ENCODE results near the gene MPHOSPH10.
"Not testable (repeated sequence)": the region's sequence is repeated elsewhere in the genome, so short reads cannot be mapped to it uniquely, and the experiment has no call there.

Gene MPHOSPH10

GRCh38 chr2:71183306-71184115, 53.1 kb downstream of the MPHOSPH10 start:
- H3K27me3 Mint-ChIP-seq; H3K27ac Mint-ChIP-seq; H3K9me3 Mint-ChIP-seq; H3K36me3 Mint-ChIP-seq (ENCODE audit: low read depth); H3K4me1 Mint-ChIP-seq (ENCODE audit: low read depth); DNase-seq; H3K4me3 Mint-ChIP-seq: not testable (repeated sequence)

GRCh38 chr2:71186973-71187372, 56.5 kb downstream of the MPHOSPH10 start:
- no peaks in the 10 kb centered on the region for H3K27me3 Mint-ChIP-seq

GRCh38 chr2:71187589-71187988, 57.2 kb downstream of the MPHOSPH10 start:
- Mint-ChIP-seq H3K9me3 (no peaks in the 10 kb centered on the region), H3K4me1 (ENCODE audit: low read depth) (peaks cover 3% of the 10 kb centered on the region), H3K36me3 (ENCODE audit: low read depth) (peaks cover 4% of the 10 kb centered on the region), H3K27me3 (no peaks in the 10 kb centered on the region), H3K4me3 (no peak overlapping the region), H3K27ac (no peak overlapping the region)
- DNase-seq = no peak

More at GRCh38 chr2:71186973-71187372, 56.5 kb downstream of the MPHOSPH10 start:
- no peak overlapping the region for H3K4me3 Mint-ChIP-seq
- peaks cover 4% of the 10 kb centered on the region for H3K36me3 Mint-ChIP-seq (ENCODE audit: low read depth)
- H3K9me3 Mint-ChIP-seq = no peaks in the 10 kb centered on the region
- H3K27ac Mint-ChIP-seq = no peak overlapping the region
- H3K4me1 Mint-ChIP-seq (ENCODE audit: low read depth) = peaks cover 3% of the 10 kb centered on the region
- no peak for DNase-seq

- H3K36me3 Mint-ChIP-seq (ENCODE audit: low read depth) = peaks cover 5% of the 10 kb centered on the region
- DNase-seq = no peak
- no peaks in the 10 kb centered on the region for H3K27me3 Mint-ChIP-seq
- H3K9me3 Mint-ChIP-seq = peaks cover under 1% of the 10 kb centered on the region
- no peak overlapping the region for H3K27ac Mint-ChIP-seq
- H3K4me3 Mint-ChIP-seq = no peak overlapping the region
- no peaks in the 10 kb centered on the region for H3K4me1 Mint-ChIP-seq (ENCODE audit: low read depth)
Observed at GRCh38 chr2:71190656-71191569, 60.5 kb downstream of the MPHOSPH10 start.

- Mint-ChIP-seq H3K9me3 (peaks cover 5% of the 10 kb centered on the region), H3K27ac (no peak overlapping the region), H3K4me1 (ENCODE audit: low read depth) (no peaks in the 10 kb centered on the region), H3K4me3 (no peak overlapping the region), H3K36me3 (ENCODE audit: low read depth) (peaks cover 10% of the 10 kb centered on the region), H3K27me3 (no peaks in the 10 kb centered on the region)
- no peak for DNase-seq
Observed at GRCh38 chr2:71191570-71191943, 61.1 kb downstream of the MPHOSPH10 start.

Data from activated T-cell treated with anti-CD3 and anti-CD28 coated beads, Interleukin-2, amount 50 U/mL, for 24 hours (primary cell).